Nephron (organoid): ENCODE data around the gene DNTTIP2.
"Not testable (repeated sequence)": the region's sequence is repeated elsewhere in the genome, so short reads cannot be mapped to it uniquely, and the experiment has no call there.

ENCODE experiments used
- H3K27ac Mint-ChIP-seq, 3 experiments: 2 replicates each; pipeline ENCODE4 v1.8.0; 2020; ENCODE audit warnings: mixed read lengths in 3 of 3, mild to moderate bottlenecking in 2 of 3, moderate library complexity in 1 of 3
- H3K27me3 Mint-ChIP-seq: 2 replicates; pipeline ENCODE4 v1.8.0; 2021; ENCODE audit warnings: low read depth, mild to moderate bottlenecking, moderate library complexity, mixed read lengths
- H3K36me3 Mint-ChIP-seq: 2 replicates; pipeline ENCODE4 v1.8.0; 2020; ENCODE audit warnings: low read depth, mixed read lengths
- H3K4me1 Mint-ChIP-seq: 2 replicates; pipeline ENCODE4 v1.8.0; 2020; ENCODE audit warnings: mixed read lengths
- H3K4me3 Mint-ChIP-seq, 3 experiments: 2 replicates each; pipeline ENCODE4 v1.8.0; 2020; ENCODE audit warnings: mild to moderate bottlenecking in 3 of 3, mixed read lengths in 3 of 3, moderate library complexity in 2 of 3
- H3K9me3 Mint-ChIP-seq: 2 replicates; pipeline ENCODE4 v1.8.0; 2020; ENCODE audit warnings: mixed read lengths
- TF ChIP-seq, protein P1 (sequence below), 3 experiments: fragments of 200-600 bp; sonication (generic); IDR thresholded peaks; one replicate each; pipeline ENCODE4 v1.5.0; 2021; ENCODE audit warnings: antibody characterized with exemption in 3 of 3; ENCODE audit not compliant: unreplicated experiment in 3 of 3

The DNTTIP2 gene

DNA sequence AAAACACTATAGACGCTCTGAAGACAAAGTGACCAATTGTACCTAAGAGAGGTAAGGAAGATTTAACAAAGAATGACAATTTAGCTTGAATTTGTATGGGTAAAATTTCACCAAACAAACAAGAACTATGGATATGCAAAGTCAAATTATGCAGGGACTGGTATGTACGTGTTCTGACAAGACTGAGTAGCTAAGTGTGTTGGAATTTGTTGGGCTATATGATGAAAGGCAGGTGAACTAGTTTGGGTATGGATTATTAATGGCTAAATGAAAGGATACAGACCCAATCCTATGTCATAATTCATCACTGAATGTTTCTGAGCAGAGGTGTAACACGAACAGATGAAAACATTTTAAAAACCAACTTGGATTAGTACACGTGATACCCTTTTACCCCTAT is 7.6 kb downstream of the DNTTIP2 start:
- no peaks in the 10 kb centered on the region for H3K9me3 Mint-ChIP-seq
- no peaks in the 10 kb centered on the region for H3K27me3 Mint-ChIP-seq
- H3K36me3 Mint-ChIP-seq, result peaks cover 66% of the 10 kb centered on the region
- TF ChIP-seq, protein P1, sequence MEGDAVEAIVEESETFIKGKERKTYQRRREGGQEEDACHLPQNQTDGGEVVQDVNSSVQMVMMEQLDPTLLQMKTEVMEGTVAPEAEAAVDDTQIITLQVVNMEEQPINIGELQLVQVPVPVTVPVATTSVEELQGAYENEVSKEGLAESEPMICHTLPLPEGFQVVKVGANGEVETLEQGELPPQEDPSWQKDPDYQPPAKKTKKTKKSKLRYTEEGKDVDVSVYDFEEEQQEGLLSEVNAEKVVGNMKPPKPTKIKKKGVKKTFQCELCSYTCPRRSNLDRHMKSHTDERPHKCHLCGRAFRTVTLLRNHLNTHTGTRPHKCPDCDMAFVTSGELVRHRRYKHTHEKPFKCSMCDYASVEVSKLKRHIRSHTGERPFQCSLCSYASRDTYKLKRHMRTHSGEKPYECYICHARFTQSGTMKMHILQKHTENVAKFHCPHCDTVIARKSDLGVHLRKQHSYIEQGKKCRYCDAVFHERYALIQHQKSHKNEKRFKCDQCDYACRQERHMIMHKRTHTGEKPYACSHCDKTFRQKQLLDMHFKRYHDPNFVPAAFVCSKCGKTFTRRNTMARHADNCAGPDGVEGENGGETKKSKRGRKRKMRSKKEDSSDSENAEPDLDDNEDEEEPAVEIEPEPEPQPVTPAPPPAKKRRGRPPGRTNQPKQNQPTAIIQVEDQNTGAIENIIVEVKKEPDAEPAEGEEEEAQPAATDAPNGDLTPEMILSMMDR (IDR thresholded peaks at IDR 0.05; ENCODE audit: unreplicated experiment in 3 of 3), result no peak
- H3K27ac Mint-ChIP-seq, result no peak overlapping the region
- no peak overlapping the region for H3K4me3 Mint-ChIP-seq
- peaks cover 8% of the 10 kb centered on the region for H3K4me1 Mint-ChIP-seq

DNA sequence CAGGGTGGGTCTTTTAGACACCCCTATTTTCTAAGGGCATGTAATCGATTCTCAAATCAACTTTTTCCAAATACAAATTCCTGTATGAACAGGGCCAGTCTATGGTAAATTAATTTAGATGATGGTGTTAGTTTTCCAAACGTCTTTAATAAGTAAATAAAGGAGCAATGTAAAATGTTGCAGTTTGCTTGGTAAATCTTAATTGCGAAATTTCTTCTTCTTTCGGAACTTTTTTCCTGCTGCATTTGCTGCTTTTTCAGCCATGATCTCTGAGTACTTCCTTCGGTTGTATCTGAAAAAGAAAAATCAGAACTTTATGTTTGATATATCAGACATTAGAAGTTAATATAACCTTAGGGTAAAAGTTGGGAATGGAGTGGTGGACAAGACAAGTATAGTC is 9.4 kb downstream of the DNTTIP2 start:
- H3K36me3 Mint-ChIP-seq, result peaks cover 53% of the 10 kb centered on the region
- no peak overlapping the region for H3K4me3 Mint-ChIP-seq
- no peaks in the 10 kb centered on the region for H3K9me3 Mint-ChIP-seq
- H3K4me1 Mint-ChIP-seq, result peaks cover 4% of the 10 kb centered on the region
- no peak overlapping the region for H3K27ac Mint-ChIP-seq
- H3K27me3 Mint-ChIP-seq, result no peaks in the 10 kb centered on the region
- TF ChIP-seq, protein P1 (IDR thresholded peaks at IDR 0.05; ENCODE audit: unreplicated experiment in 3 of 3), result no peak

DNA sequence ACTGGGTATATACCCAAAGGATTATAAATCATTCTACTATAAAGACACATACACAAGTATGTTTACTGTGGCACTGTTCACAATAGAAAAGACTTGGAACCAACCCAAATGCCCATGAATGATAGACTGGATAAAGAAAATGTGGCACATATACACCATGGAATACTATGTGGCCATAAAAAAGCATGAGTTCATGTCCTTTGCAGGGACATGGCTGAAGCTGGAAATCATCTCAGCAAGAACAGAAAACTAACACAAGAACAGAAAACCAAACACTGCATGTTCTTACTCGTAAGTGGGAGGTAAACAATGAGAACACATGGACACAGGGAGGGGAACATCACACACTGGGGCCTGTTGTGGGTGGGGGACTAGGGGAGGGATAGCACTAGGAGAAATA is 10.5 kb downstream of the DNTTIP2 start:
- not testable (repeated sequence) for H3K27ac Mint-ChIP-seq, H3K9me3 Mint-ChIP-seq, H3K27me3 Mint-ChIP-seq, H3K4me3 Mint-ChIP-seq, H3K4me1 Mint-ChIP-seq
- peaks cover 44% of the 10 kb centered on the region for H3K36me3 Mint-ChIP-seq

DNA sequence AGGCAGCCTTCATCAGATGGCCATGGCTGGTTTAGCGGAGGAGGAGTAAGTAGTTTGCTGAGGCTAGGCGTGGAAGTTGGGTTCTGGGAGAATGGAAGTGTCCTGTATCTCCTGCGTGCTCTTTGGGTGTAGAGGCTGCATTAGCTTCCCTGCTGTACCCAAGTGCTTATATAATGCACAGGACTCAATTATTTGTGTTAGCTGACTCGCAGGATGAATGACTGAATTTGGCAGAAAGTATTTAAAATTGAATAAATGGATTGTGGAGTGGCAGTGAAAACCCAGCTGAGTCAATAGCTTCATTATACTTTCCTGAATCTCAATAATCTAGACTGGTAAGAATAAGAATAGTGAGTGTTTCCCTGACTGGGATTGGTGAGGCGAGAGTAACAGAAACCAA is 13.8 kb downstream of the DNTTIP2 start:
- no peak overlapping the region for H3K27ac Mint-ChIP-seq
- H3K9me3 Mint-ChIP-seq, result no peaks in the 10 kb centered on the region
- H3K27me3 Mint-ChIP-seq, result no peaks in the 10 kb centered on the region
- H3K4me3 Mint-ChIP-seq, result no peak overlapping the region
- TF ChIP-seq, protein P1 (IDR thresholded peaks at IDR 0.05; ENCODE audit: unreplicated experiment in 3 of 3), result no peak
- H3K36me3 Mint-ChIP-seq, result peaks cover 26% of the 10 kb centered on the region
- no peaks in the 10 kb centered on the region for H3K4me1 Mint-ChIP-seq

DNA sequence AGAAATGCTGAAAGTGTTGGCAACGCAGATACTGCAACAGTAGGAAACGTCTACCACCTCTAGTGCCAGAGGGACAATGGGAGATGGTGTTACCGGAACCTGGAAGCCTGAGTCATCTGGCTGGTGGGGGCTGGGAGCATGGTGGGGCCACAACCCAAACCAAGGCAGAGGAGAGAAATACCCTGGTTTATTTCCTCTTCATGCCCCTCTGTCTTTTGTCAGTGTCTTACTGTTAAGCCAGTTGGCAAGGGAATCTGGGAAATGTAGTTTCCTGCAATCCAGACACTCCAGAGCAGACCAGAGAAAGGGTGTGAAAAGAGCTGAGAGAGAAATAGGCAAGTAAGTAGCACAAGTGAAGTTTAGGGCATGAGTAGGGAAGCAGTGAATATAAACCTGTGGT is 14.8 kb downstream of the DNTTIP2 start:
- Mint-ChIP-seq H3K4me3 (no peak overlapping the region), H3K27ac (no peak overlapping the region), H3K9me3 (peaks cover 5% of the 10 kb centered on the region), H3K4me1 (no peaks in the 10 kb centered on the region), H3K36me3 (peaks cover 15% of the 10 kb centered on the region), H3K27me3 (no peaks in the 10 kb centered on the region)
- TF ChIP-seq, protein P1 (IDR thresholded peaks at IDR 0.05; ENCODE audit: unreplicated experiment in 3 of 3), result no peak

DNA sequence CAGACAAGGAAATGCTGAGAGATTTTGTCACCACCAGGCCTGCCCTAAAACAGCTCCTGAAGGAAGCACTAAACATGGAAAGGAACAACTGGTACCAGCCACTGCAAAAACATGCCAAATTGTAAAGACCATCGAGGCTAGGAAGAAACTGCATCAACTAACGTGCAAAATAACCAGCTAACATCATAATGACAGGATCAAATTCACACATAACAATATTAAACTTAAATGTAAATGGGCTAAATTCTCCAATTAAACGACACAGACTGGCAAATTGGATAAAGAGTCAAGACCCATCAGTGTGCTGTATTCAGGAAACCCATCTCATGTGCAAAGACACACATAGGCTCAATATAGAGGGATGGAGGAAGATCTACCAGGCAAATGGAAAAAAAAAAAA is 21.4 kb downstream of the DNTTIP2 start:
- not testable (repeated sequence) for H3K36me3 Mint-ChIP-seq, H3K27ac Mint-ChIP-seq, H3K27me3 Mint-ChIP-seq, H3K4me3 Mint-ChIP-seq, H3K4me1 Mint-ChIP-seq
- peaks cover 25% of the 10 kb centered on the region for H3K9me3 Mint-ChIP-seq

DNA sequence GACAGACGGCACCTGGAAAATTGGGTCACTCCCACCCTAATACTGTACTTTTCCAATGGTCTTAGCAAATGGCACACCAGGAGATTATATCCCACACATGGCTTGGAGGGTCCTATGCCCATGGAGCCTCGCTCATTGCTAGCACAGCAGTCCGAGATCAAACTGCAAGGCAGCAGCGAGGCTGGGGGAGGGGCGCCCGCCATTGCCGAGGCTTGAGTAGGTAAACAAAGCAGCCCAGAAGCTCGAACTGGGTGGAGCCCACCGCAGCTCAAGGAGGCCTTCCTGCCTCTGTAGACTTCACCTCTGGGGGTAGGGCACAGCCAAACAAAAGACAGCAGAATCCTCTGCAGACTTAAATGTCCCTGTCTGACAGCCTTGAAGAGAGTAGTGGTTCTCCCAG is 23.0 kb downstream of the DNTTIP2 start:
- H3K9me3 Mint-ChIP-seq, result peaks cover 25% of the 10 kb centered on the region
- not testable (repeated sequence) for H3K4me3 Mint-ChIP-seq, H3K27ac Mint-ChIP-seq, H3K27me3 Mint-ChIP-seq, H3K4me1 Mint-ChIP-seq, H3K36me3 Mint-ChIP-seq

DNA sequence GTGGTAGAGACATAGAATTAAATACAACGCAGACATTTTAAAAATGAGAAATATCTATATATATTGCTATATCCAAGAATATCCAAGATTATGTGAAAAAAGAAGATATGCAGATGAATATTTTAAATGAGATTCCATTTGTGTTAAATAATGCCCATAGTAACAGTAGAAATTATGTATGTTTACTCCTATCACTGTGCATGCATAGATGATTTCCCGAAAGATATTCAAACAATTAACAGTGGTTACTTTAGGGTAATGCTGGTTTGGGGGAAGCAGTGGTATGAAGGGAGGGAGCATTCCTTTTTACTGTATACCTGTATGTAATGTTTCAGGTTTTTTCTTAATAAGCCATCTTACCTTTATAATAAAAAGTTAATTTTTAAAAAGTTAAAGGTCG is 25.1 kb downstream of the DNTTIP2 start:
- Mint-ChIP-seq H3K27ac (no peak overlapping the region), H3K9me3 (peaks cover 25% of the 10 kb centered on the region), H3K4me3 (no peak overlapping the region), H3K27me3 (peaks cover 3% of the 10 kb centered on the region), H3K36me3 (peaks cover 14% of the 10 kb centered on the region), H3K4me1 (no peaks in the 10 kb centered on the region)
- TF ChIP-seq, protein P1 (IDR thresholded peaks at IDR 0.05; ENCODE audit: unreplicated experiment in 3 of 3), result no peak
